Measurements from ENCODE around the gene TP53TG5.

TP53TG5 gene

DNA sequence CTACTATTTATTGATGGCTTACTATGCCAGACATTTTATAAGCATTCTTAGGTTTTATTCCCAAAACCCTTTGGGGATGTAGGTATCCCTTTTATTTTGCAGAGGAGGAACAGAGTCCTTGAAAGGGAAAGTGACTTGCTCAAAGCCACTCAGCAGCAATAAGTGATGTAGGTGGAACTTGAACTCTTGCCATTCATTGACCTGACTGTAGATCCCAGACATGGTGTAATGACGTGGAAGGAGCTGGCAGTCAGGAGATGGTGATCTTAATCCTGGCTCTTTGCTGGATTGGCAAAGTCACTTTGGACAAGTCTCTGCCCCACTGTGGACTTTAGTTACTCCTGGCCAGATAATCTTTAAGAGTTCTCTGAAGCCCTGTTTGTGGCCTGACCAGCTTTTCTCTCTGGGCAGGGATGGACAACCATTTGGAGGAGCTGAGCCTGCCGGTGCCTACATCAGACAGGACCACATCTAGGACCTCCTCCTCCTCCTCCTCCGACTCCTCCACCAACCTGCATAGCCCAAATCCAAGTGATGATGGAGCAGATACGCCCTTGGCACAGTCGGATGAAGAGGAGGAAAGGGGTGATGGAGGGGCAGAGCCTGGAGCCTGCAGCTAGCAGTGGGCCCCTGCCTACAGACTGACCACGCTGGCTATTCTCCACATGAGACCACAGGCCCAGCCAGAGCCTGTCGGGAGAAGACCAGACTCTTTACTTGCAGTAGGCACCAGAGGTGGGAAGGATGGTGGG is 31.6 kb upstream of the TP53TG5 start:
- ATAC-seq, result no peak
- TF ChIP-seq ZNF8 (CRISPR knock-in tag; IDR thresholded peaks at IDR 0.05), result no peak
- TF ChIP-seq TOX (CRISPR knock-in tag; IDR thresholded peaks at IDR 0.05; ENCODE audit: borderline replicate concordance), result no peak
- no peak for TF ChIP-seq ISL1 (CRISPR knock-in tag; IDR thresholded peaks at IDR 0.05)

GRCh38 chr20:45408646-45409213 is 30.6 kb upstream of the TP53TG5 start:
- no peak for TF ChIP-seq ZFP30 (CRISPR knock-in tag; IDR thresholded peaks at IDR 0.05)
- TF ChIP-seq ARNTL (CRISPR knock-in tag; IDR thresholded peaks at IDR 0.05; ENCODE audit: borderline replicate concordance, low read depth), result no peak
- TF ChIP-seq RARB (CRISPR knock-in tag; IDR thresholded peaks at IDR 0.05), result no peak
- no peak for TF ChIP-seq ZC3H10 (CRISPR knock-in tag; IDR thresholded peaks at IDR 0.05)
- TF ChIP-seq ESRRG (CRISPR knock-in tag; IDR thresholded peaks at IDR 0.05), result no peak
- no peak for TF ChIP-seq TSHZ2 (CRISPR knock-in tag; IDR thresholded peaks at IDR 0.05)
- TF ChIP-seq ZNF70 (CRISPR knock-in tag; IDR thresholded peaks at IDR 0.05), result no peak
- no peak for TF ChIP-seq ZNF565 (CRISPR knock-in tag; conservative IDR thresholded peaks at IDR 0.05; ENCODE audit: low read depth)
- TF ChIP-seq ISL1 (CRISPR knock-in tag; IDR thresholded peaks at IDR 0.05), result no peak
- TF ChIP-seq ZNF8 (CRISPR knock-in tag; IDR thresholded peaks at IDR 0.05), result no peak
- TF ChIP-seq SNAI2 (CRISPR knock-in tag; IDR thresholded peaks at IDR 0.05), result no peak
- ATAC-seq, result no peak

DNA sequence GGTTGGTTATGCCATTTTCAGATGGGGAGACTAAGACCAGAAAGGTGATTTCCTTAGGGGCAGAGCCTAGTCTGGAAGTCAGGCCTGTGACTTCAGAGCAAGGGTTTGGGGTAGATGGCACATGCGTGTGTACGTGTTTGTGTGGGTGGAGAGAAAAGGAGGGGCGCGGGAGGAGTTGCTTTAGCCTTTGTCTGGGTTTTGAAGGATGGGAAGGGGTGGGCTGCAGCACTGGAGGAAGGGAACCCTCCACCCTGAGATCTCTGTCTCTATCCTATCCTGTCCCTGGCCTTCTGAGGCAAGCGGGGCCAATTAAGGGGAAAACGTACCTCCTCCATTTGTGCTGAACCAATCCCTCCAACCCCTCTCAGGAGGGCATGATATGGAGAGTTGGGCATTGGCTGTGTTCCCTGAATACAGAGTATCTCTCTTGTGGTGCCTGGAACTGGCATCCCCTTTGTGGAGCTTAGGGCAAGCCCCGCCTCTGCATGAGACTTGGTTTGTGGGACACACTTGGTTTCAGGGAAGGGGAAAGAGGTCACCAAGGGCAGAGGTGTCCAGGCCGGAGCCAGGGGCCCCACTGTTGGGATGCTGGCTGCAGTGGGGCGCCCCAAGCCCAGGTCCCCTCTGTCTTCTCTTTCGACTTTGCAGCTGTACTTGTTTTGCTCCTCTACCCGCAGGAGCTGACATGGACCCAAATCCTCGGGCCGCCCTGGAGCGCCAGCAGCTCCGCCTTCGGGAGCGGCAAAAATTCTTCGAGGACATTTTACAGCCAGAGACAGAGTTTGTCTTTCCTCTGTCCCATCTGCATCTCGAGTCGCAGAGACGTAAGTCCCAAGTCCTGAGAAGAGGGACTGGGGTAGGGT is 29.9 kb upstream of the TP53TG5 start, which contains the start of gene DBNDD2:
DBNDD2 (plus strand) TSS at position 507 of the 863 bp plus-strand sequence; CDS start at position 686, 179 bp downstream.
- TF ChIP-seq CREB5 (CRISPR knock-in tag; IDR thresholded peaks at IDR 0.05; ENCODE audit: low read depth) (no peak), ZC3H10 (CRISPR knock-in tag; IDR thresholded peaks at IDR 0.05) (no peak), ZFP30 (CRISPR knock-in tag; IDR thresholded peaks at IDR 0.05) (no peak), ZFP3 (CRISPR knock-in tag; IDR thresholded peaks at IDR 0.05) (no peak), CSRNP3 (CRISPR knock-in tag; IDR thresholded peaks at IDR 0.05) (no peak), CSDC2 (CRISPR knock-in tag; IDR thresholded peaks at IDR 0.05) (no peak), ZNF565 (CRISPR knock-in tag; conservative IDR thresholded peaks at IDR 0.05; ENCODE audit: low read depth) (no peak), ARNTL (CRISPR knock-in tag; IDR thresholded peaks at IDR 0.05; ENCODE audit: borderline replicate concordance, low read depth) (no peak), SNAI2 (CRISPR knock-in tag; IDR thresholded peaks at IDR 0.05) (no peak), OSR1 (CRISPR knock-in tag; IDR thresholded peaks at IDR 0.05) (no peak), ZNF70 (CRISPR knock-in tag; IDR thresholded peaks at IDR 0.05) (no peak), TSHZ2 (CRISPR knock-in tag; IDR thresholded peaks at IDR 0.05) (no peak), BACH2 (CRISPR knock-in tag; IDR thresholded peaks at IDR 0.05; ENCODE audit: borderline replicate concordance) (no peak), TCF4 (CRISPR knock-in tag; IDR thresholded peaks at IDR 0.05; ENCODE audit: borderline replicate concordance) (no peak)
- TF ChIP-seq, protein P1, sequence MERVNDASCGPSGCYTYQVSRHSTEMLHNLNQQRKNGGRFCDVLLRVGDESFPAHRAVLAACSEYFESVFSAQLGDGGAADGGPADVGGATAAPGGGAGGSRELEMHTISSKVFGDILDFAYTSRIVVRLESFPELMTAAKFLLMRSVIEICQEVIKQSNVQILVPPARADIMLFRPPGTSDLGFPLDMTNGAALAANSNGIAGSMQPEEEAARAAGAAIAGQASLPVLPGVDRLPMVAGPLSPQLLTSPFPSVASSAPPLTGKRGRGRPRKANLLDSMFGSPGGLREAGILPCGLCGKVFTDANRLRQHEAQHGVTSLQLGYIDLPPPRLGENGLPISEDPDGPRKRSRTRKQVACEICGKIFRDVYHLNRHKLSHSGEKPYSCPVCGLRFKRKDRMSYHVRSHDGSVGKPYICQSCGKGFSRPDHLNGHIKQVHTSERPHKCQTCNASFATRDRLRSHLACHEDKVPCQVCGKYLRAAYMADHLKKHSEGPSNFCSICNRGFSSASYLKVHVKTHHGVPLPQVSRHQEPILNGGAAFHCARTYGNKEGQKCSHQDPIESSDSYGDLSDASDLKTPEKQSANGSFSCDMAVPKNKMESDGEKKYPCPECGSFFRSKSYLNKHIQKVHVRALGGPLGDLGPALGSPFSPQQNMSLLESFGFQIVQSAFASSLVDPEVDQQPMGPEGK (CRISPR knock-in tag; IDR thresholded peaks at IDR 0.05; ENCODE audit: borderline replicate concordance), result no peak
- TF ChIP-seq, protein P2, sequence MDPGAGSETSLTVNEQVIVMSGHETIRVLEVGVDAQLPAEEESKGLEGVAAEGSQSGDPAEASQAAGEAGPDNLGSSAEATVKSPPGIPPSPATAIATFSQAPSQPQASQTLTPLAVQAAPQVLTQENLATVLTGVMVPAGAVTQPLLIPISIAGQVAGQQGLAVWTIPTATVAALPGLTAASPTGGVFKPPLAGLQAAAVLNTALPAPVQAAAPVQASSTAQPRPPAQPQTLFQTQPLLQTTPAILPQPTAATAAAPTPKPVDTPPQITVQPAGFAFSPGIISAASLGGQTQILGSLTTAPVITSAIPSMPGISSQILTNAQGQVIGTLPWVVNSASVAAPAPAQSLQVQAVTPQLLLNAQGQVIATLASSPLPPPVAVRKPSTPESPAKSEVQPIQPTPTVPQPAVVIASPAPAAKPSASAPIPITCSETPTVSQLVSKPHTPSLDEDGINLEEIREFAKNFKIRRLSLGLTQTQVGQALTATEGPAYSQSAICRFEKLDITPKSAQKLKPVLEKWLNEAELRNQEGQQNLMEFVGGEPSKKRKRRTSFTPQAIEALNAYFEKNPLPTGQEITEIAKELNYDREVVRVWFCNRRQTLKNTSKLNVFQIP (CRISPR knock-in tag; IDR thresholded peaks at IDR 0.05; ENCODE audit: borderline replicate concordance, low read depth), result no peak
- ATAC-seq, result no peak
